HepG2 (cell line): ENCODE results near the gene PUS3. TPM values are rescaled to one million over a fixed set of nuclear protein-coding genes. Genes with fewer than 3 reads are reported as not detected.

Source experiments
- ATAC-seq: fragments of 200-7000 bp; cut with Tn5 transposase; 3 replicates; pipeline ENCODE4 v1.9.1; 2020; ENCODE audit warnings: mild to moderate bottlenecking, moderate library complexity
- BruUV-seq: library from RNA; stranded (reverse); fragments of 400-500 nt; replicated peaks from 2 replicates; lab custom pipeline; 2021; lab: Mats Ljungman, UMichigan
- CTCF ChIA-PET: fragments of 300-600 bp; formaldehyde crosslinking; extraction: SDS; loops from one replicate; lab custom pipeline; 2021; ENCODE audit warnings: low total read pairs, inconsistent platforms, low intra/inter-chr PET ratio; lab: Yijun Ruan, JAX
- POLR2A ChIA-PET: fragments of 350-600 bp; sonication (Branson Sonifier 250); formaldehyde crosslinking; loops from one replicate; lab custom pipeline; 2020; ENCODE audit warnings: antibody characterized with exemption, inconsistent platforms; lab: Yijun Ruan, JAX
- DNase-seq: peaks from one replicate; pipeline ENCODE4 v3.0.0-alpha.2; 2015; ENCODE audit warnings: low spot score
- FAIRE-seq: peaks from 3 replicates; lab custom pipeline; 2011; peaks lifted over from hg19 to GRCh38; lab: Jason Lieb, UNC
- H2AFZ ChIP-seq: one replicate; pipeline ENCODE4 v1.6.1; 2011; ENCODE audit warnings: low read length, inconsistent platforms
- H3K27ac ChIP-seq: fragments of 300-600 bp; 3 replicates; pipeline ENCODE4 v1.8.0; 2011; ENCODE audit warnings: mixed run types, mild to moderate bottlenecking, mixed read lengths, low read length, inconsistent platforms; ENCODE audit not compliant: insufficient read depth; ENCODE audit errors: extremely low read length
- H3K27me3 ChIP-seq, 2 experiments: fragments of 200-600 bp in 1 of 2; 2 replicates in 1 of 2; 3 replicates in 1 of 2; pipeline versions ENCODE4 v1.6.0 to v1.8.0; 2011; ENCODE audit warnings: low read length in 2 of 2, mild to moderate bottlenecking in 2 of 2, moderate library complexity in 2 of 2, inconsistent platforms in 1 of 2; ENCODE audit not compliant: insufficient read depth in 2 of 2, control insufficient read depth in 1 of 2
- H3K36me3 ChIP-seq, 2 experiments: fragments of 200-600 bp in 1 of 2; replicated peaks in 1 of 2; 2 replicates in 1 of 2; 3 replicates in 1 of 2; pipeline versions ENCODE4 v1.5.1 to v1.8.0; 2011; ENCODE audit warnings: low read length in 2 of 2, inconsistent platforms in 1 of 2; ENCODE audit not compliant: insufficient read depth in 2 of 2, control insufficient read depth in 1 of 2
- H3K4me1 ChIP-seq: 2 replicates; pipeline ENCODE4 v1.5.1; 2012; ENCODE audit warnings: low read length, inconsistent platforms; ENCODE audit not compliant: insufficient read depth
- H3K4me2 ChIP-seq: 2 replicates; pipeline ENCODE4 v1.6.0; 2011; ENCODE audit warnings: low read depth, low read length, inconsistent platforms
- H3K4me3 ChIP-seq, 3 experiments: fragments of 200-600 bp in 1 of 3; sonication (generic), shearing (Covaris generic) in 1 of 3; replicated peaks in 1 of 3; 2 replicates each; pipeline ENCODE4 v1.5.1; 2011 to 2016; ENCODE audit warnings: low read length in 3 of 3, inconsistent platforms in 2 of 3, low read depth in 2 of 3, mild to moderate bottlenecking in 2 of 3, control low read depth in 1 of 3, mixed read lengths in 1 of 3; ENCODE audit not compliant: insufficient read depth in 1 of 3
- H3K79me2 ChIP-seq: one replicate; pipeline ENCODE4 v1.6.1; 2011; ENCODE audit warnings: low read length, inconsistent platforms; ENCODE audit not compliant: insufficient read depth
- H3K9ac ChIP-seq: 2 replicates; pipeline ENCODE4 v1.6.0; 2011; ENCODE audit warnings: mild to moderate bottlenecking, low read depth, low read length, inconsistent platforms; ENCODE audit not compliant: insufficient read depth
- H3K9me3 ChIP-seq: 2 replicates; pipeline ENCODE4 v1.5.1; 2012; ENCODE audit warnings: mild to moderate bottlenecking, low read length
- H4K20me1 ChIP-seq: 2 replicates; pipeline ENCODE4 v1.6.0; 2011; ENCODE audit warnings: inconsistent platforms, mild to moderate bottlenecking, low read length, moderate library complexity; ENCODE audit not compliant: insufficient read depth
- CTCF ChIP-seq: sonication (generic); formaldehyde crosslinking; IDR thresholded peaks from 2 replicates; pipeline ENCODE4 v1.5.0; 2020; ENCODE audit warnings: mild to moderate bottlenecking, missing genetic modification reagents, moderate library complexity
- HMG20B ChIP-seq: conservative IDR thresholded peaks from 2 replicates; pipeline ENCODE4 v1.6.1; 2016; ENCODE audit warnings: missing genetic modification reagents, missing compliant biosample characterization
- NFYC ChIP-seq: IDR thresholded peaks from 2 replicates; pipeline ENCODE4 v1.6.1; 2016; ENCODE audit warnings: missing genetic modification reagents, missing compliant biosample characterization
- PAXIP1 ChIP-seq: sonication (generic); formaldehyde crosslinking; conservative IDR thresholded peaks from 2 replicates; pipeline ENCODE4 v1.4.0; 2020; ENCODE audit warnings: mild to moderate bottlenecking, missing genetic modification reagents, moderate library complexity
- RBM22 ChIP-seq: fragments of 200-400 bp; formaldehyde crosslinking; optimal IDR thresholded peaks from 2 replicates; pipeline ENCODE3; 2017; ENCODE audit warnings: mild to moderate bottlenecking, low read length, moderate library complexity
- SIX1 ChIP-seq: sonication (generic); formaldehyde crosslinking; IDR thresholded peaks from 2 replicates; pipeline ENCODE4 v1.4.0; 2020; ENCODE audit warnings: missing genetic modification reagents, borderline replicate concordance
- ZNF143 ChIP-seq: sonication (generic); formaldehyde crosslinking; IDR thresholded peaks from 2 replicates; pipeline ENCODE4 v1.4.0; 2020; ENCODE audit warnings: missing genetic modification reagents
- ZNF501 ChIP-seq: sonication (generic); formaldehyde crosslinking; IDR thresholded peaks from 2 replicates; pipeline ENCODE4 v1.5.1; 2020; ENCODE audit warnings: mild to moderate bottlenecking, moderate library complexity, missing genetic modification reagents
- ZNF816 ChIP-seq: sonication (generic); formaldehyde crosslinking; IDR thresholded peaks from 2 replicates; pipeline ENCODE4 v1.8.0; 2022; ENCODE audit warnings: missing genetic modification reagents, mild to moderate bottlenecking, borderline replicate concordance
- WGBS: methylation state at CpG from one replicate; pipeline ENCODE4 v1.1.6; 2017; ENCODE audit warnings: low lambda C conversion rate; 5-methylcytosine and 5-hydroxymethylcytosine counted together
- in situ Hi-C: cut with HindIII; loops from 2 replicates; pipeline ENCODE4 v1.10.0; 2017; ENCODE audit warnings: low pct_unique_long_range_greater_than_20kb; ENCODE audit not compliant: extremely low pct_ligation_motif_present
- intact Hi-C: fragments of 100-400 bp; cut with micrococcal nuclease; formaldehyde crosslinking; loops from one replicate; pipeline ENCODE4 v1.10.0; 2022; ENCODE audit not compliant: unreplicated experiment
- polyA plus RNA-seq, 8 experiments: library from polyadenylated mRNA; depleted of rRNA in 3 of 8; stranded (reverse) in 7 of 8; unstranded in 1 of 8; fragments of >200 nt; fragmentation: Illumina TruSeq in 4 of 8; extraction: Trizol in 4 of 8; gene quantifications; 2 replicates each; pipeline versions ENCODE4 v1.2.1 to v1.2.3, GENCODE V29; 2011 to 2016; ENCODE audit warnings: low read depth in 4 of 8, missing spikeins in 1 of 8, mixed read lengths in 1 of 8; ENCODE audit not compliant: insufficient read depth in 1 of 8
- total RNA-seq, 5 experiments: library from RNA; depleted of rRNA; stranded (reverse); fragments of >200 nt; fragmentation: Illumina TruSeq; extraction: Trizol; gene quantifications; 2 replicates each; pipeline ENCODE4 v1.2.3, GENCODE V29; 2016; ENCODE audit warnings: low read depth in 1 of 5
- TF ChIP-seq, protein P1 (sequence below): sonication (generic); formaldehyde crosslinking; IDR thresholded peaks from 2 replicates; pipeline ENCODE4 v1.5.0; 2020; ENCODE audit warnings: mild to moderate bottlenecking, missing genetic modification reagents

Gene PUS3
- total and polyA plus RNA-seq, 2 of the 13 experiments (the other 11 are each of a cell fraction or from before 2014, with no cell fraction given) = 6.0 to 18.2 TPM

DNA sequence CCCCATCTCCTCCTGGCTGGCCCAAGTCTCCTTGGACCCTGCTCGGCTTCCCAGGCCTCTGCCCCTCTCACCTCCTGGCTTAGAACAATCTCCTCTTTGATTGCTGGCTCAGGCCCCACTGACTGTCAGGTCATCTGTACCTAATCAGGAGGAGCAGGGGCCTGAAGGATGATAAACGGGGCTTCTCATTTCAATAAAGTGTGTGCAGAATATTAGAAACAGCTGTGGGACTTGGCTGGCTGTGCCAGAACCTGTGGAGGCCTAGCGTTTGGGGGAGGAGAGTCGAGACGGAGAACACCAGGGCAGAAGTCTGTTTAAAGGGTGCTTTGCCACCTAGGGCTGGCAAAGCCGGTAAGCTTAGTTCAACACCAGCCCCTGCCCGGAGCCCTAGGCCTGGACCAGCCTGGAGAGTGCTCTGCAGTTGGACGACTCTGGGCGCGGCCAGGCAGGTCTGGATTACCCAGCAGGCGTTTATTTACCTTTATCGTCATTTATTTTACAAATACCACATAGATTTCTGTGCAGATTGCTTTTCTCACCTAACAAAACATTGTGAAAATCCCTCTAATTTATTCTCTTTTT, 32.7 kb upstream of the PUS3 start:
- 31% methylated on average over 12 of the region's 12 CpGs for WGBS
- Histone ChIP-seq H3K4me1 (peaks cover 21% of the 10 kb centered on the region), H3K9ac (no peak overlapping the region), H3K4me3 (no peak overlapping the region; a peak in 1 of 6 replicates)
- POLR2A ChIA-PET = no interaction called here
- BruUV-seq = no TSS peak
- CTCF ChIA-PET = no interaction called here
- intact Hi-C loops = no loop called here
- TF ChIP-seq ZNF143 (CRISPR knock-in tag) (0 out of 2 replicates have a peak, but pooled peaks have one; percentile 23), ZNF501 (CRISPR knock-in tag) (no peak)
- TF ChIP-seq, all 625 proteins: peak for 1
- peak; percentile 65 for ATAC-seq
- peak overlapping the region; percentile 34 for H3K4me2 ChIP-seq
- DNase-seq = no peak
- H3K27ac ChIP-seq = no peak overlapping the region
- H2AFZ ChIP-seq = no peak overlapping the region
- no peaks in the 10 kb centered on the region for H3K36me3 ChIP-seq
- H3K9me3 ChIP-seq = no peaks in the 10 kb centered on the region
- H4K20me1 ChIP-seq = no peaks in the 10 kb centered on the region
- in situ Hi-C loops = no loop called here
- FAIRE-seq = no peak
- H3K79me2 ChIP-seq = no peaks in the 10 kb centered on the region
- H3K27me3 ChIP-seq = 0 out of 5 replicates have a peak, but pooled peaks cover 0 to 8% of the 10 kb centered on the region in 2 experiments

GRCh38 chr11:125935056-125935455, 32.0 kb upstream of the PUS3 start:
- Histone ChIP-seq H3K4me3 (no peak overlapping the region), H3K27ac (no peak overlapping the region), H3K36me3 (no peaks in the 10 kb centered on the region), H3K27me3 (0 out of 5 replicates have a peak, but pooled peaks cover 0 to 8% of the 10 kb centered on the region in 2 experiments), H2AFZ (no peak overlapping the region), H3K4me2 (peak overlapping the region; percentile 34; the same call in 1 of the 2 replicates), H3K9me3 (no peaks in the 10 kb centered on the region), H3K4me1 (peaks cover 21% of the 10 kb centered on the region), H4K20me1 (no peaks in the 10 kb centered on the region), H3K79me2 (no peaks in the 10 kb centered on the region), H3K9ac (no peak overlapping the region)
- ChIA-PET CTCF (no interaction called here), POLR2A (no interaction called here)
- intact Hi-C loops (no loop called here), in situ Hi-C loops (no loop called here)
- ATAC-seq = peak; percentile 81
- WGBS = 19% methylated on average over 2 of the region's 2 CpGs
- BruUV-seq = no TSS peak
- DNase-seq = no peak
- no peak for FAIRE-seq
- TF ChIP-seq SIX1 (CRISPR knock-in tag) (no peak), PAXIP1 (CRISPR knock-in tag) (no peak), CTCF (peak; percentile 49), NFYC (CRISPR knock-in tag) (no peak), RBM22 (no peak), HMG20B (CRISPR knock-in tag) (no peak), ZNF816 (CRISPR knock-in tag) (no peak)
- TF ChIP-seq, protein P1, sequence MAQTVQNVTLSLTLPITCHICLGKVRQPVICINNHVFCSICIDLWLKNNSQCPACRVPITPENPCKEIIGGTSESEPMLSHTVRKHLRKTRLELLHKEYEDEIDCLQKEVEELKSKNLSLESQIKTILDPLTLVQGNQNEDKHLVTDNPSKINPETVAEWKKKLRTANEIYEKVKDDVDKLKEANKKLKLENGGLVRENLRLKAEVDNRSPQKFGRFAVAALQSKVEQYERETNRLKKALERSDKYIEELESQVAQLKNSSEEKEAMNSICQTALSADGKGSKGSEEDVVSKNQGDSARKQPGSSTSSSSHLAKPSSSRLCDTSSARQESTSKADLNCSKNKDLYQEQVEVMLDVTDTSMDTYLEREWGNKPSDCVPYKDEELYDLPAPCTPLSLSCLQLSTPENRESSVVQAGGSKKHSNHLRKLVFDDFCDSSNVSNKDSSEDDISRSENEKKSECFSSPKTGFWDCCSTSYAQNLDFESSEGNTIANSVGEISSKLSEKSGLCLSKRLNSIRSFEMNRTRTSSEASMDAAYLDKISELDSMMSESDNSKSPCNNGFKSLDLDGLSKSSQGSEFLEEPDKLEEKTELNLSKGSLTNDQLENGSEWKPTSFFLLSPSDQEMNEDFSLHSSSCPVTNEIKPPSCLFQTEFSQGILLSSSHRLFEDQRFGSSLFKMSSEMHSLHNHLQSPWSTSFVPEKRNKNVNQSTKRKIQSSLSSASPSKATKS (CRISPR knock-in tag) = no peak
